H9 (cell line): ENCODE results near the gene GAS6. TPM values are rescaled to one million over a fixed set of nuclear protein-coding genes. Genes with fewer than 3 reads are reported as not detected.

Experiments
- DNase-seq: peaks from one replicate; pipeline ENCODE4 v3.0.0-alpha.2; 2017
- H2AFZ ChIP-seq: one replicate; pipeline ENCODE4 v1.6.1; 2013; ENCODE audit warnings: mild to moderate bottlenecking, low read length, control low read depth, moderate library complexity
- H2AK5ac ChIP-seq: 2 replicates; pipeline ENCODE4 v1.6.1; 2013; ENCODE audit warnings: low read length, control low read depth, mixed read lengths; ENCODE audit not compliant: insufficient read length
- H2BK120ac ChIP-seq: one replicate; pipeline ENCODE4 v1.6.1; 2013; ENCODE audit warnings: low read depth, mild to moderate bottlenecking, low read length, control low read depth, inconsistent platforms; ENCODE audit not compliant: poor library complexity, severe bottlenecking
- H2BK12ac ChIP-seq: 2 replicates; pipeline ENCODE4 v1.6.1; 2013; ENCODE audit warnings: low read length, control low read depth, mixed read lengths, low read depth; ENCODE audit not compliant: insufficient read length
- H2BK15ac ChIP-seq: 2 replicates; pipeline ENCODE4 v1.6.1; 2013; ENCODE audit warnings: low read depth, low read length, control low read depth
- H2BK20ac ChIP-seq: one replicate; pipeline ENCODE4 v1.6.1; 2013; ENCODE audit warnings: low read depth, mild to moderate bottlenecking, low read length, control low read depth, inconsistent platforms; ENCODE audit not compliant: poor library complexity, severe bottlenecking
- H2BK5ac ChIP-seq: 2 replicates; pipeline ENCODE4 v1.6.1; 2013; ENCODE audit warnings: low read length, control low read depth, mixed read lengths; ENCODE audit not compliant: insufficient read length
- H3K14ac ChIP-seq: 2 replicates; pipeline ENCODE4 v1.6.1; 2013; ENCODE audit warnings: low read length, control low read depth; ENCODE audit not compliant: insufficient read depth
- H3K18ac ChIP-seq: 2 replicates; pipeline ENCODE4 v1.6.1; 2013; ENCODE audit warnings: low read depth, mild to moderate bottlenecking, mixed read lengths, low read length, control low read depth; ENCODE audit not compliant: insufficient read length
- H3K23ac ChIP-seq: 2 replicates; pipeline ENCODE4 v1.6.1; 2013; ENCODE audit warnings: low read length, control low read depth, mixed read lengths, low read depth; ENCODE audit not compliant: insufficient read length
- H3K23me2 ChIP-seq: 2 replicates; pipeline ENCODE4 v1.6.1; 2013; ENCODE audit warnings: low read depth, mild to moderate bottlenecking, mixed read lengths, low read length, control low read depth; ENCODE audit not compliant: insufficient read length, poor library complexity, severe bottlenecking
- H3K27ac ChIP-seq: 2 replicates; pipeline ENCODE4 v1.5.1; 2013; ENCODE audit warnings: low read length, control low read depth, mixed read lengths, low read depth; ENCODE audit not compliant: insufficient read length
- H3K27me3 ChIP-seq: 2 replicates; pipeline ENCODE4 v1.6.1; 2013; ENCODE audit warnings: low read length, control low read depth, inconsistent platforms; ENCODE audit not compliant: insufficient read depth
- H3K4ac ChIP-seq: 2 replicates; pipeline ENCODE4 v1.6.1; 2013; ENCODE audit warnings: low read depth, mild to moderate bottlenecking, control low read depth, inconsistent platforms, low read length, moderate library complexity
- H3K4me1 ChIP-seq: 2 replicates; pipeline ENCODE4 v1.6.1; 2013; ENCODE audit warnings: low read length, control low read depth, inconsistent platforms; ENCODE audit not compliant: insufficient read depth
- H3K4me2 ChIP-seq: 2 replicates; pipeline ENCODE4 v1.6.1; 2013; ENCODE audit warnings: low read length, control low read depth, mixed read lengths; ENCODE audit not compliant: insufficient read length, insufficient read depth
- H3K56ac ChIP-seq: 2 replicates; pipeline ENCODE4 v1.6.1; 2013; ENCODE audit warnings: low read depth, mild to moderate bottlenecking, mixed read lengths, low read length, control low read depth; ENCODE audit not compliant: insufficient read length
- H3K79me1 ChIP-seq: 2 replicates; pipeline ENCODE4 v1.6.1; 2013; ENCODE audit warnings: low read depth, mild to moderate bottlenecking, moderate library complexity, low read length, control low read depth, inconsistent platforms; ENCODE audit not compliant: insufficient read depth, poor library complexity, severe bottlenecking
- H3K79me2 ChIP-seq: 2 replicates; pipeline ENCODE4 v1.6.1; 2013; ENCODE audit warnings: low read length, control low read depth, inconsistent platforms; ENCODE audit not compliant: insufficient read depth
- H3K9ac ChIP-seq: 2 replicates; pipeline ENCODE4 v1.6.1; 2013; ENCODE audit warnings: low read length, control low read depth, mixed read lengths; ENCODE audit not compliant: insufficient read length; ENCODE audit errors: extremely low read depth
- H3K9me3 ChIP-seq: one replicate; pipeline ENCODE4 v1.6.1; 2013; ENCODE audit warnings: low read depth, low read length, inconsistent platforms; ENCODE audit not compliant: control insufficient read depth
- H3T11ph ChIP-seq: one replicate; pipeline ENCODE4 v1.6.1; 2013; ENCODE audit warnings: mild to moderate bottlenecking, low read length, control low read depth, inconsistent platforms
- H4K20me1 ChIP-seq: one replicate; pipeline ENCODE4 v1.6.1; 2013; ENCODE audit not compliant: control insufficient read depth, insufficient read length, insufficient read depth
- H4K5ac ChIP-seq: 2 replicates; pipeline ENCODE4 v1.6.1; 2013; ENCODE audit warnings: low read depth, mild to moderate bottlenecking, mixed read lengths, low read length, control low read depth; ENCODE audit not compliant: insufficient read length
- H4K8ac ChIP-seq: replicated peaks from 2 replicates; pipeline ENCODE4 v1.6.1; 2013; ENCODE audit warnings: low read length, control low read depth, mixed read lengths, low read depth; ENCODE audit not compliant: insufficient read length
- H4K91ac ChIP-seq: 2 replicates; pipeline ENCODE4 v1.6.1; 2013; ENCODE audit warnings: low read depth, mild to moderate bottlenecking, moderate library complexity, mixed read lengths, low read length, control low read depth; ENCODE audit not compliant: insufficient read length
- H3K27ac Mint-ChIP-seq, 3 experiments: 2 replicates in 2 of 3; 3 replicates in 1 of 3; pipeline ENCODE4 v1.8.0; 2020 to 2021; ENCODE audit warnings: mixed read lengths in 3 of 3, mild to moderate bottlenecking in 1 of 3, moderate library complexity in 1 of 3
- H3K27me3 Mint-ChIP-seq: 2 replicates; pipeline ENCODE4 v1.8.0; 2021; ENCODE audit warnings: low read depth, mild to moderate bottlenecking, moderate library complexity, mixed read lengths
- H3K36me3 Mint-ChIP-seq, 3 experiments: 2 replicates in 2 of 3; 3 replicates in 1 of 3; pipeline ENCODE4 v1.8.0; 2020 to 2021; ENCODE audit warnings: low read depth in 3 of 3, mixed read lengths in 3 of 3; ENCODE audit not compliant: insufficient read depth in 1 of 3
- H3K4me1 Mint-ChIP-seq, 2 experiments: 2 replicates each; pipeline ENCODE4 v1.8.0; 2020; ENCODE audit warnings: mixed read lengths in 2 of 2
- H3K4me3 Mint-ChIP-seq, 2 experiments: 2 replicates in 1 of 2; 3 replicates in 1 of 2; pipeline ENCODE4 v1.8.0; 2020 to 2021; ENCODE audit warnings: mild to moderate bottlenecking in 2 of 2, mixed read lengths in 2 of 2, moderate library complexity in 1 of 2
- H3K9me3 Mint-ChIP-seq, 2 experiments: 2 replicates in 1 of 2; 3 replicates in 1 of 2; pipeline ENCODE4 v1.8.0; 2020; ENCODE audit warnings: mild to moderate bottlenecking in 2 of 2, mixed read lengths in 2 of 2, moderate library complexity in 1 of 2
- CTCF ChIP-seq: fragments of 200-600 bp; sonication (generic); conservative IDR thresholded peaks from 3 replicates; pipeline ENCODE4 v1.8.0; 2021; ENCODE audit warnings: antibody characterized with exemption, mild to moderate bottlenecking
- WGBS: extraction: QIAGEN DNeasy Blood & Tissue Kit; methylation state at CpG from one replicate; pipeline ENCODE4 v1.1.7; 2013; ENCODE audit warnings: missing lambda C conversion rate, low lambda C conversion rate, mixed read lengths; ENCODE audit not compliant: insufficient read length; ENCODE audit errors: extremely low coverage; 5-methylcytosine and 5-hydroxymethylcytosine counted together
- total RNA-seq: library from RNA; stranded (reverse); gene quantifications from 2 replicates; pipeline ENCODE4 v1.2.1, GENCODE V29; 2021

Gene GAS6
- total RNA-seq, 1 experiment from 2014 or later = 20.5 TPM

GRCh38 chr13:113905018-113905417 lies 41.1 kb upstream of the GAS6 start:
- no peak overlapping the region for H2BK15ac ChIP-seq
- H4K8ac ChIP-seq = no peak overlapping the region
- no peak overlapping the region for H3T11ph ChIP-seq
- no peaks in the 10 kb centered on the region for H3K79me1 ChIP-seq
- H2AFZ ChIP-seq = no peak overlapping the region
- Mint-ChIP-seq H3K36me3 (peaks cover 0 to 3% (median 0%) of the 10 kb centered on the region in 3 experiments; a peak in 2 of 7 replicates), H3K4me3 (no peak overlapping the region), H3K27ac (0 out of 7 replicates have a peak overlapping the region, but pooled peaks of 1 of the 3 experiments have one; percentile 66), H3K9me3 (peaks cover 0 to 4% of the 10 kb centered on the region in 2 experiments; a peak in 1 of 5 replicates), H3K4me1 (peaks cover 16 to 28% of the 10 kb centered on the region in 2 experiments), H3K27me3 (peaks cover 3% of the 10 kb centered on the region; the same call in 1 of the 2 replicates)
- H3K79me2 ChIP-seq = no peaks in the 10 kb centered on the region
- H3K56ac ChIP-seq = no peak overlapping the region
- WGBS = no CpG with 5 or more reads among the region's 9 CpGs
- H3K23me2 ChIP-seq = no peaks in the 10 kb centered on the region
- H3K18ac ChIP-seq = no peak overlapping the region
- TF ChIP-seq CTCF = no peak
- no peak overlapping the region for H2BK12ac ChIP-seq
- no peak overlapping the region for H3K27ac ChIP-seq
- H3K4me1 ChIP-seq = no peaks in the 10 kb centered on the region; the same call in 1 of the 2 replicates
- H2BK20ac ChIP-seq = no peak overlapping the region
- H3K9ac ChIP-seq = no peak overlapping the region
- no peak overlapping the region for H4K5ac ChIP-seq
- H2AK5ac ChIP-seq = no peak overlapping the region
- no peak overlapping the region for H2BK5ac ChIP-seq
- no peaks in the 10 kb centered on the region for H3K27me3 ChIP-seq
- no peak overlapping the region for H3K14ac ChIP-seq
- H4K91ac ChIP-seq = no peak overlapping the region
- no peak overlapping the region for H3K4me2 ChIP-seq
- no peak overlapping the region for H3K4ac ChIP-seq
- H2BK120ac ChIP-seq = no peak overlapping the region
- no peaks in the 10 kb centered on the region for H3K9me3 ChIP-seq
- DNase-seq = no peak
- H4K20me1 ChIP-seq = no peaks in the 10 kb centered on the region
- H3K23ac ChIP-seq = no peak overlapping the region
